ENCODE measurements around the gene WDR7.

GRCh38 chr18:57015451-57015850 lies 364.3 kb downstream of the WDR7 start:
- TF ChIP-seq CTCF (IDR thresholded peaks at IDR 0.05), result no peak
- TF ChIP-seq POLR2A (IDR thresholded peaks at IDR 0.05), result no peak
